CD4-positive, alpha-beta T cell treated with Interleukin-15 for 1 hour (primary cell): Measurements from ENCODE around the gene PLEKHJ1.
A peak's percentile ranks its signal among the peaks of the same experiment; 100 is the strongest.
"Not testable (repeated sequence)": the region's sequence is repeated elsewhere in the genome, so short reads cannot be mapped to it uniquely, and the experiment has no call there.

Experiments
- DNase-seq: peaks from one replicate; pipeline ENCODE4 v3.0.0-alpha.2; 2020

PLEKHJ1 gene

DNA sequence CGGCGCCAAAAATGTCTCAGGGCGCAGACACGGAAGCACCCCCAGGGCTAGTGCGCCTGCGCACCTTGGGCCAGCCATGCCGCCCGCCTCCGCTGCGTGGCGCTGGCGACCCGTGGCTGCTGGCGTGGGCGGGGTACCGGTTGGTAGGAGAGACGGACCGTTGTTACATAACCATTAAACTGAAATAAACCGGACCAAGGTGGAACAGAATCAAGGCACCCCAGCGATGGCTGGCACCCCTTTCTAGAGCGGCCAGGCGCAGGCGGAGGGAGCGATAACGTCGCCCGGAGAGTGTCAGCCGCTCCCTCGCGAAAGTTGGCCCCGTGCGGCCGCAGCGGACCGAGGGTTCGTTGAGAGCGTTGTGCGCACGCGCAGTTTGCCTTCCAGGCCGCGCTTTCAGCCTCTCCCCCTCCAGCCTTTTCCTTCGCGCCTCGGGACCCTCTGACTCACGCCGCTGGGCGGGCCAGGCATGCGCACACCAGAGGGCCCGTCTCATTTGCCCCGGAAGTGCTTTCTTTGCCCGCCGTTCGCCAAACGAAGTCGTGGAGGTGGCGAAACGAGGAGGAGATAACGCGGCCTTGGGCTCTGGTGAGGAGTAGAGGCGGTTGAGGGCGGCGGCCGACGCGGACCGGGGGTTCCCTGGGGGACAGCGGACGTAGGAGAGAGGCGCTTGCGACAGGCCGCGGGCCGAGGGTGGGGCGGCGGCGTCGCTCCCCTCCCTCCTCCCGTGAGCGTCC, at the start of gene PLEKHJ1, which contains the start of gene SF3A2:
PLEKHJ1 (minus strand) TSS at position 16 of the 737 bp plus-strand sequence. CDS start 81 bp downstream, outside the sequence.
SF3A2 (plus strand) TSS at position 511 of the 737 bp plus-strand sequence. CDS start 6,595 bp downstream, outside the sequence.
- DNase-seq: peak; percentile 98

DNA sequence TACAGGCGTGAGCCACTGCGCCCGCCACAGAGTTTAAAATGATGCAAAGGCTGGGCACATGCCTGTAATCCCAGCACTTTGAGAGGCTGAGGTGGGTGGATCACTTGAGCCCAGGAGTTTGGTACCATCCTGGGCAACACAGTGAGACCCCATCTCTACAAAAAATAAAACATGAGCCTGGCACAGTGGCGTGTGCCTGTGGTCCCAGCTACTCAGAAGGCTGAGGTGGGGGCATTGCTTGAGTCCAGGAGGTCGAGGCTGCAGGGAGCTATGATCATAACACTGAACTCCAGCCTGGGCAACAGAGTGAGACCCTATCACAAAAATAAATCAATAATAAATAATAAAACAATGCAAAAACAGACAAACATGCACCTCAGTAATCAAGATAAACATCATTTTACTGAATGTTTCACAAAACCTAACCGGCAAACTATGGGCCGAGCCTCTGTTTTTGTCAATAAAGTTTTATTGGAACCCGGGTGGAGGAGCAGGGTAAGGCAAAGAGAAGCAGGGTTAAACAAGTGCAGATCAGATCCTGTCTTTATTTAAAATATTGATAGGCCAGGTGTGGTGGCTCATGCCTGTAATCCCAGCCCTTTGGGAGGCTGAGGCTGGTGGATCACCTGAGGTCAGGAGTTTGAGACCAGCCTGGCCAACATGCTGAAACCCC, 47.8 kb upstream of the PLEKHJ1 start:
- no peak for DNase-seq

DNA sequence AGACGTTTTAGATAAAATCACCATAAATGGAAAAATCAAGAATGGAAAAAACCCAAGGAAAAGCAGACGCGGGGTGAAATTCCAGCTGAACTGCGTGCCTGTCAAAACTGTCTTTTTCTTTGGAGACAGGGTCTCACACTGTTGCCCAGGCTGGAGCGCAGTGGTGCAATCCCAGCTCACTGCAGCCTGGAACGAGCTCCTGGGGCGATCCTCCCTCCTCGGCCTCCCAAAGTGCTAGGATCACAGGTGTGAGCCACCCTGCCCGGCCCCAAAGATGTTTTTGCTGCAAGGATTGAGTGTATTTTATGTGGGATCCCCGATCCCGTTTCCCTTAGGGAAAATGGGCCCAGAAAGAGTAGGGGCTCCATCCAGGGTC, 46.7 kb upstream of the PLEKHJ1 start:
- no peak for DNase-seq

GRCh38 chr19:2282062-2282861, 46.1 kb upstream of the PLEKHJ1 start, which contains the start of gene PEAK3:
Gene PEAK3, minus strand, starts transcription at chr19:2282175. Its CDS starts 1,244 bp downstream, at chr19:2280931.
- DNase-seq: peak; percentile 58

GRCh38 chr19:2281265-2282061, 45.3 kb upstream of the PLEKHJ1 start:
- not testable (repeated sequence) for DNase-seq

GRCh38 chr19:2280633-2281264, 44.6 kb upstream of the PLEKHJ1 start:
- DNase-seq: no peak

DNA sequence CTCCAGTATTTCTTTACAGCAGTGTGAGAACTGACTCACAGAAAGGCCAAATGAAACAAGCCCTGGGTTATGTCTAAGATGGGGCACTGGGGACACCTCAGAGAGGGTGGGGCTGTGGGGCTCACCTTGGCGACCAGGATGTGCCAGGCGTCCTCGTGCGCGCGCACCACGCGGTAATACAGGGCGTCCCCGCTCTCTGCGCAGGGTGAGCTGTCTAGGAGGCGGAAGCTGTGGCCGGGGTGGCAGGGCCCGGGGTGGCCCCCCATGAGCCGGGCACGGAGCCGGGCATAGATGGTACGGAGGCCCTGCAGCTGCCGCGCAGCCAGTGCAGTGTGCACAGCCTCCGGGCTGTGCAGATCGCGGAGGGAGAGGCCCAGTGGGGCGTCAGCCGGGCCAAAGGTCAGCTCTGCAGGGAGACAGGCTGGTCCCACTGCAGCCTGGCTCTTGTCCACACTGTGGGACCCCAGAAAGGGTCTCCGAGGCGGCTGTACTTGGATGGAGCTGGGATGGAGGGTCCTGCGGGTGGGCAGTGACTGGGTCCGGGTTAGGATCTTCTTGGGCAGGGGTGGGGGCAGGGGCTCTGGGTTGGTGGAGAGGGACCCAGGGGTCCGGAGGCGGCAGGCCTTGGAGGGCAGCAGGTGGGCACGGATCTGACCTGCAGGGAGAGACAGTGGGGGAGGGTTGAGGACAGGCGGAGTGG, 42.5 kb upstream of the PLEKHJ1 start:
- DNase-seq: no peak

DNA sequence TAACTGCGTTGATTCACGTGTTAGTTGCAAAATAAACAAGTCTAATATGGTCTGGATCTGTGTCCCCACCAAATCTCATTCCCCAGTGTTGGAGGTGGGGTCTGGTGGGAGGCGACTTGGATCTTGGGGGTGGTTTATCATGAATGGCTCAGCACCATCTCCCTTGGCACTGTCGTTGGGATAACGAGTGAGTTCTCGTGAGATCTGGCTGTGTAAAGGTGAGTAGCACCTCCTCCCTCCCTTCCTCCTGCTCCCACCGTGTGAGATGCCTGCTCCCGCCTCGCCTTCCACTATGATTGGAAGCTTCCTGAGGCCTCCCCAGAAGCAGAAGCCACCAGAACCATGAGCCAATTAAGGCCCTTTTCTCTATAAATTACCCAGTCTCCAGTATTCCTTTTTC, 41.0 kb upstream of the PLEKHJ1 start:
- DNase-seq: no peak

DNA sequence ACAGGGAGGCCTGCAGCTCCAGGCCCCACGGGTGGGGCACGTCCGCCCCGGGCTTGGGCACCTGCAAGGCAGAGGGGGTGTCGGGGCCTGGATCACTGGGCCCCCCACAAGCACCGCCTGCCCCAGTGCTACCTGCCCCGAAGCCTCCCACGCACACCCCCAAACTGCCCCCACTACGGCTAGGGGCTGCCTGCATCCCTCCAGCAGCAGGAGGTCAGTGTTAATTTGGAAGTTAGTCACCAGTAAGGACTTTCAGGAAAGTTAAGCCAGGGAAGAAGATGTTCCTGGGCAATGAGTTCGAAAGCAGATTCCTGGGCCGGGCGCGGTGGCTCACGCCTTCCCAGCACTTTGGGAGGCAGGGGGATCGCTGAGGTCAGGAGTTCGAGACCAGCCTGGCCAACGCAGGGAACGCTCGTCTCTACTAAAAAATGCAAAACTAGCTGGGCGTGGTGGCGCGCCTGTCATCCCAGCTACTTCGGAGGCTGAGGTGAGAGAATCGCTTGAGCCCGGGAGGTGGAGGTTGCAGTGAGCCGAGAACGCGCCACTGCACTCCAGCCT, 40.4 kb upstream of the PLEKHJ1 start:
- no peak for DNase-seq

GRCh38 chr19:2275588-2276428, 39.7 kb upstream of the PLEKHJ1 start:
- no peak for DNase-seq

GRCh38 chr19:2274931-2275535, 38.9 kb upstream of the PLEKHJ1 start:
- peak; percentile 66 for DNase-seq

DNA sequence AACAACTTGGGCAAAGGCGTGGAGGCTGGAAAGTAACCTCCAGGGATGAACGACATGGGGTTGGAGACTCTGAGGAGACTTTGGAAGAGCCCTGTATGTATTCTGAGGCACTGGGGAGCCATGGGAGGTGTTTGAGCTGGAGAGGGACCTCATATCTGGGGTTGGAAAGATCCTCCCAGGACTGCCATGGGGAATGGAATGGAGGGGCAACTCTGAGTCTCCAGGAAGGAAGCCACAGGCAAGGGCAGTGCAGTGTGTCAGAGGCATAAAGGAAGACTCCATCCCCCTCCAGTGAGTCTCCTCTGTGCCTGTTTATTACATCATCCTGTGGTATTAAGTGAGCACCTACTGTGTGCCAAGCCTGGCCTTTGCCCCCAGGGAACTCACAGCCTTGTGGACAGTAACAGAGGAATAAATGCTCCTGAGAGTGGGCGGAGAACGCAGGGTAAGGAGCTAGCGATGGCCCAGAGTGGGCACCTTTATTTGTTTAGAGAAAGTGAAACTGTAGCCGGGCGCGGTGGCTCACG, 38.1 kb upstream of the PLEKHJ1 start:
- no peak for DNase-seq

GRCh38 chr19:2273356-2274184, 37.4 kb upstream of the PLEKHJ1 start:
- peak; percentile 86 for DNase-seq

DNA sequence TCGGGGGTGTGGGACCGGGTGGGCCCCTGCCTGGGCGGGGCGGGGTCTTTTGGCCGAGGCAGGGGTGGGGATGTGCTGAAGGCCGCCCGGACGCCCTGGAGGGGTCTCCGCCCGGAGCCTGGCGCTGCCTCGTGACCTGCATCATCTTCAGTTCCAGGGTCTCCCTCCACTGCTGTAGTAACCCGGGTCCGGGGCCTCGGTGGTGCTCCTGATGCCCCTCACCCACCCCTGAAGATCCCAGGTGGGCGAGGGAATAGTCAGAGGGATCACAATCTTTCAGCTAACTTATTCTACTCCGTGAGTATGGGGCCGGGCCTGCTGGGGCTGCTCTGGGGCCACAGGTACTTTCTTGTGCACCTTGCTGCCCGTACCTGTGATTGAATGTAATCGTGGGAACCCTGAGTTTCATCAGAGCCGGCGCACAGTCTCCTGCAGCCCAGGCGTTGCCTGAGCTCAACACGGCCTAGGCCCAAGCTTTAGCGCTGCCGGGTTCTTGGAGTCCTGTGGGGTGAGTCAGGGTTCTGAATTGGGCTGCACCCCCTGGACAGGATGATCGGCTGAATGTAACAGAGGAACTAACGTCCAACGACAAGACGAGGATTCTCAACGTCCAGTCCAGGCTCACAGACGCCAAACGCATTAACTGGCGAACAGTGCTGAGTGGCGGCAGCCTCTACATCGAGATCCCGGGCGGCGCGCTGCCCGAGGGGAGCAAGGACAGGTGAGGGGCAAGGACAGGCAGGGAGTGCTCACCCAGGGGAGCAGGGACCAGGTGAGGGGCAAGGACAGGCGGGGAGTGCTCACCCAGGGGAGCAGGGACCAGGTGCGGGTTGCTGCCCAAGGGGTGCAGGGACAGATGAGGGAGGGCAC, 35.3 kb upstream of the PLEKHJ1 start:
- peak; percentile 34 for DNase-seq

DNA sequence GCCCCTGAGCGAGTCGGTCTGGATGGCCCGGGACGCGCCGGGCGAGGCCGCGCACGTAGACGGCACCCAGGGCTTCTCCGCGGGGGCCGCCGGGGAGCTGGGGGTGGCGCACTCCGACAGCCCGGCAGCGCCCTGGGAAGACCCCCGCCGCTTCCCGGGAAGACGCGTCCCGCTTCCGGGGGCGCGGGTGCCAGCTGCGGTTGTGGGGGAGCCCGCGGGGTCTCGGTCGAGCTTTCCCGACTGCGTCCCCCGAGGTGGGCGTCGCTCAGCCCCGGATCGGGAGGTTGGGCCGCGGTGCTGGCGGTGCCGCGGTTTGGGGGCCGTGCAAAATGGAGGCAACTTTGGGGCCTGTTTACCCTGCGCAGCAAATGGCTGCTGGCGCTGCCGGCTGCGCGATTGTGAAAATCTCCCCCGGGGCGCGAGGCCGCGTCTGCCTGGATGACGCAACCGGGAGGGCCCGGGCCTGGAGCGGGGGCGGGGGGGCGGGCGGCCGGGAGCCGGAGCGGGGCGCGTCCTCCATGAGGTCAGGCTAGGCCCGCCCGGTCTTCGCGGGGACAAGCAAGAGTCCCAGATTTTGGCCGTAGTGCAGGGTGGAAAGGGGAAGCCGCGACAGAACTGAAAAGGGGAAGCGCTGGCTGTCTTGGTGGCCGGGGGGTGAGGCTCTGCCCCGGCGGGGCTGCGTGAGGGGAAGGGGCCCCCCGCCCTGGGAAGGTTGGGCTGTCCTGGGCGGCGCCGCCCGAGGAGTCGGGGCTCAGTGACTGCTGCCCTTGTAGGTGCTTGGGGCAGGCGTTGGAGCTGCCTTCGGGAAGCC, 34.5 kb upstream of the PLEKHJ1 start:
- DNase-seq: peak; percentile 87

DNA sequence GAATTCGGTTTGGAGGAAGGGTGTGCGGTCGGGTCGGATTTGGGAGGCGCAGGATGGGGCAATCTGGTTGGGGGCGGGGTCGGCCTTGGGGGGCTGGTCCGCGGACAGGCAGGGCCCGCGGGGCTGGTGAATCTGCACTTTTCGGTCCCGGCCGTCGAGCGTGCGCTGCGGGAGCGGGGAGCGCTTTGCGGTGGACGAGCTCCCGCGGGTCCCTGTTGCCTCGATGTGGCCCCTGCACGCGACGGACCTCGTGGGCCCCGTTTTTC, 34.0 kb upstream of the PLEKHJ1 start:
- no peak for DNase-seq
